Neural crest cell (in vitro differentiated cells): Measurements from ENCODE around the gene KRT14. TPM values are rescaled to one million over a fixed set of nuclear protein-coding genes. Genes with fewer than 3 reads are reported as not detected.

Experiments used
- DNase-seq: peaks from one replicate; pipeline ENCODE4 v3.0.0; 2021; ENCODE audit warnings: low read depth, mixed read lengths, low spot score
- H3K27ac Mint-ChIP-seq: one replicate; pipeline ENCODE4 v1.8.0; 2021; ENCODE audit warnings: mild to moderate bottlenecking, mixed read lengths; ENCODE audit not compliant: unreplicated experiment
- H3K27me3 Mint-ChIP-seq: 2 replicates; pipeline ENCODE4 v1.8.0; 2021; ENCODE audit warnings: low read depth, mild to moderate bottlenecking, mixed read lengths
- H3K36me3 Mint-ChIP-seq: 2 replicates; pipeline ENCODE4 v1.8.0; 2021; ENCODE audit warnings: low read depth, mild to moderate bottlenecking, mixed read lengths
- H3K4me1 Mint-ChIP-seq: 2 replicates; pipeline ENCODE4 v1.8.0; 2021; ENCODE audit warnings: mixed read lengths
- H3K4me3 Mint-ChIP-seq: one replicate; pipeline ENCODE4 v1.8.0; 2021; ENCODE audit warnings: mild to moderate bottlenecking, mixed read lengths
- H3K9me3 Mint-ChIP-seq: 2 replicates; pipeline ENCODE4 v1.8.0; 2021; ENCODE audit warnings: mixed read lengths
- total RNA-seq: library from RNA; stranded (reverse); gene quantifications from 2 replicates; pipeline ENCODE4 v1.2.1, GENCODE V29; 2021
- TF ChIP-seq, protein P1 (sequence below): fragments of 200-600 bp; sonication (generic); conservative IDR thresholded peaks from 2 replicates; pipeline ENCODE4 v1.5.0; 2021; ENCODE audit warnings: antibody characterized with exemption, mild to moderate bottlenecking

The KRT14 gene
- total RNA-seq, 1 donor from 2014 or later = not detected

- TF ChIP-seq, protein P1, sequence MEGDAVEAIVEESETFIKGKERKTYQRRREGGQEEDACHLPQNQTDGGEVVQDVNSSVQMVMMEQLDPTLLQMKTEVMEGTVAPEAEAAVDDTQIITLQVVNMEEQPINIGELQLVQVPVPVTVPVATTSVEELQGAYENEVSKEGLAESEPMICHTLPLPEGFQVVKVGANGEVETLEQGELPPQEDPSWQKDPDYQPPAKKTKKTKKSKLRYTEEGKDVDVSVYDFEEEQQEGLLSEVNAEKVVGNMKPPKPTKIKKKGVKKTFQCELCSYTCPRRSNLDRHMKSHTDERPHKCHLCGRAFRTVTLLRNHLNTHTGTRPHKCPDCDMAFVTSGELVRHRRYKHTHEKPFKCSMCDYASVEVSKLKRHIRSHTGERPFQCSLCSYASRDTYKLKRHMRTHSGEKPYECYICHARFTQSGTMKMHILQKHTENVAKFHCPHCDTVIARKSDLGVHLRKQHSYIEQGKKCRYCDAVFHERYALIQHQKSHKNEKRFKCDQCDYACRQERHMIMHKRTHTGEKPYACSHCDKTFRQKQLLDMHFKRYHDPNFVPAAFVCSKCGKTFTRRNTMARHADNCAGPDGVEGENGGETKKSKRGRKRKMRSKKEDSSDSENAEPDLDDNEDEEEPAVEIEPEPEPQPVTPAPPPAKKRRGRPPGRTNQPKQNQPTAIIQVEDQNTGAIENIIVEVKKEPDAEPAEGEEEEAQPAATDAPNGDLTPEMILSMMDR = no peak
- no peaks in the 10 kb centered on the region for H3K4me1 Mint-ChIP-seq
- peaks cover 72% of the 10 kb centered on the region for H3K27me3 Mint-ChIP-seq
- H3K27ac Mint-ChIP-seq = no peak overlapping the region
- DNase-seq = no peak
- no peaks in the 10 kb centered on the region for H3K9me3 Mint-ChIP-seq
- H3K36me3 Mint-ChIP-seq = no peaks in the 10 kb centered on the region
- no peak overlapping the region for H3K4me3 Mint-ChIP-seq
Measured at GRCh38 chr17:41567317-41567716, 19.4 kb downstream of the KRT14 start.

DNA sequence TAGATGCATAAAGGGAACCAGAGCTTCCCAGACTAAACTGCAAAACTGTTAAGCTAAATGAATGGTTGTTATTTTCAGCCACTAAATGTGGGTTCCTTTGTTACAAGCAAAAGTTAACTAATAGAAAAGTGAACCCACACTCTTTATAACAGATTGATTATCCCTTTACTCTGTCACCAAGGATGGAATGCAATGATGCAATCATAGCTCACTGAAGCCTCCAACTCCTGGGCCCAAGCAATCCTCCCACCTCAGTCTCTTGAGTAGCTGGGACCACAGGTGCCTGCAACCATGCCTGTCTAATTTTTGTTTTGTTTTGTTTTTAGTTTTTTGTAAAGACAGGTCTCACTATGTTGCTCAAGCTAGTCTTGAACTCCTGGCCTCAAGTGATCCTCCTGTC lies 21.4 kb downstream of the KRT14 start:
- no peak overlapping the region for H3K27ac Mint-ChIP-seq
- H3K27me3 Mint-ChIP-seq = peaks cover 64% of the 10 kb centered on the region
- no peaks in the 10 kb centered on the region for H3K36me3 Mint-ChIP-seq
- no peaks in the 10 kb centered on the region for H3K9me3 Mint-ChIP-seq
- TF ChIP-seq, protein P1 = no peak
- no peak for DNase-seq
- no peak overlapping the region for H3K4me3 Mint-ChIP-seq
- H3K4me1 Mint-ChIP-seq = no peaks in the 10 kb centered on the region

- no peak for DNase-seq
- H3K4me3 Mint-ChIP-seq = no peak overlapping the region
Measured at GRCh38 chr17:41563607-41564170, 23.0 kb downstream of the KRT14 start.

GRCh38 chr17:41561554-41561953 lies 25.1 kb downstream of the KRT14 start:
- no peaks in the 10 kb centered on the region for H3K9me3 Mint-ChIP-seq
- H3K36me3 Mint-ChIP-seq = no peaks in the 10 kb centered on the region
- TF ChIP-seq, protein P1 = no peak
- H3K4me3 Mint-ChIP-seq = no peak overlapping the region
- H3K27me3 Mint-ChIP-seq = peaks cover 44% of the 10 kb centered on the region
- no peak for DNase-seq
- H3K4me1 Mint-ChIP-seq = no peaks in the 10 kb centered on the region
- no peak overlapping the region for H3K27ac Mint-ChIP-seq

More at GRCh38 chr17:41563607-41564170, 23.0 kb downstream of the KRT14 start:
- no peaks in the 10 kb centered on the region for H3K36me3 Mint-ChIP-seq
- TF ChIP-seq, protein P1 = no peak
- no peak overlapping the region for H3K27ac Mint-ChIP-seq
- H3K27me3 Mint-ChIP-seq = peaks cover 49% of the 10 kb centered on the region
- no peaks in the 10 kb centered on the region for H3K9me3 Mint-ChIP-seq
- no peaks in the 10 kb centered on the region for H3K4me1 Mint-ChIP-seq

DNA sequence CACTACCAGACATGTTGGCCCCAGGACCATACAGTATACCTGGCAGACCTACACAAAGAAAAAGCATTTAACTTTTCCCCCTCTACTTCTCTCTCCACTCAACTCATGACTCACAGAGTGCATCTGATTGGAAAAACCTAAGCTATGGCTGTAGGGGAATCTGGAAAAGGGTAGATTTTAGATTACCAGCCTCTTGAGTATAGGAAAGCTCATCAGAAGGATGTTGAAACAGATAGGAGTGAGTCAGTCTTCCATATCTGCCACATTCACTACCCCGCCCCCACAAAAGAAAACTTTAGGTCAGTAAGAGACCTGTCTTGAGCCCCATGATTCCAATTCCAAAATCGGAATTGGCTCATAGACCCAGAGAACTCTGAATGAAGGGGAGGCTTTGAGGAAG lies 27.1 kb downstream of the KRT14 start:
- Mint-ChIP-seq H3K9me3 (no peaks in the 10 kb centered on the region), H3K36me3 (no peaks in the 10 kb centered on the region), H3K4me3 (no peak overlapping the region), H3K27ac (no peak overlapping the region), H3K27me3 (peaks cover 30% of the 10 kb centered on the region), H3K4me1 (no peaks in the 10 kb centered on the region)
- DNase-seq = no peak
- TF ChIP-seq, protein P1 = no peak

DNA sequence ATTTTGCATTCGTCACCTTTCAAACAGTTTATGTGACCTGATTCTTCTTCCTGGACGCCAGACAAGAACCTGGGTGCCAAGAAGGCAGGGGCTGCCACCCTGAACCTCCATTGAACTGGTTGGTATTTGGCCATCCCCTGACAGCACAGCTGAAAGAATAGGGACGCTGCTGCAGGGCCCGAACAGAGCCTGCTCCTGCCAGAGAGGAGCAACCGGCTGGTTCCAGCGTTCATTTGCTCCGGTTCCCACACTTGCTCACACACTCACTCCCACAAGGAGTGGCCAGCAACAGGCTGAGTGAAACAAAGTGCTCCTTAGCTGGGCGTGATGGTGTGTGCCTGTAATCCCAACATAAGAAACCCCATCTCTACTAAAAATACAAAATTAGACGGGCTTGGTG lies 29.8 kb downstream of the KRT14 start:
- H3K9me3 Mint-ChIP-seq = no peaks in the 10 kb centered on the region
- no peak for DNase-seq
- peaks cover 20% of the 10 kb centered on the region for H3K27me3 Mint-ChIP-seq
- H3K4me3 Mint-ChIP-seq = no peak overlapping the region
- TF ChIP-seq, protein P1 = no peak
- H3K4me1 Mint-ChIP-seq = no peaks in the 10 kb centered on the region
- no peaks in the 10 kb centered on the region for H3K36me3 Mint-ChIP-seq
- H3K27ac Mint-ChIP-seq = no peak overlapping the region
